Panc1 (cell line): Measurements from ENCODE around the gene HAND1. TPM values are rescaled to one million over a fixed set of nuclear protein-coding genes. Genes with fewer than 3 reads are reported as not detected.

Experiments
- ATAC-seq: fragments of 200-7000 bp; cut with Tn5 transposase; 2 replicates; pipeline ENCODE4 v1.9.1; 2020; ENCODE audit warnings: mild to moderate bottlenecking, moderate library complexity
- BruUV-seq: library from RNA; stranded (reverse); fragments of 400-500 nt; replicated peaks from 2 replicates; lab custom pipeline; 2021; lab: Mats Ljungman, UMichigan
- CTCF ChIA-PET: fragments of 300-600 bp; sonication (Branson Sonifier 250); formaldehyde crosslinking; loops from one replicate; lab custom pipeline; 2022; ENCODE audit warnings: antibody characterized with exemption; lab: Charles Lee
- POLR2A ChIA-PET: fragments of 300-600 bp; sonication (Branson Sonifier 250); formaldehyde crosslinking; loops from one replicate; lab custom pipeline; 2022; ENCODE audit warnings: antibody characterized with exemption; lab: Charles Lee
- DNase-seq: peaks from one replicate; pipeline ENCODE4 v3.0.0-alpha.2; 2010; ENCODE audit warnings: low read depth, low spot score
- H3K27ac ChIP-seq: 2 replicates; pipeline ENCODE4 v1.5.1; 2011; ENCODE audit warnings: mild to moderate bottlenecking, low read length, inconsistent platforms
- H3K27me3 ChIP-seq: fragments of 200-500 bp; sonication (Bioruptor generic); 2 replicates; pipeline ENCODE4 v1.6.0; 2014; ENCODE audit warnings: low read length, inconsistent platforms; ENCODE audit not compliant: control insufficient read depth, insufficient read depth
- H3K36me3 ChIP-seq: fragments of 200-500 bp; sonication (Bioruptor generic); 2 replicates; pipeline ENCODE4 v1.5.1; 2014; ENCODE audit warnings: inconsistent platforms, mild to moderate bottlenecking, low read length, moderate library complexity; ENCODE audit not compliant: control insufficient read depth, insufficient read depth
- H3K4me1 ChIP-seq: 2 replicates; pipeline ENCODE4 v1.5.1; 2011; ENCODE audit warnings: inconsistent platforms, mild to moderate bottlenecking, low read length, moderate library complexity; ENCODE audit not compliant: control insufficient read depth, insufficient read depth
- H3K4me3 ChIP-seq, 2 experiments: 2 replicates each; pipeline ENCODE4 v1.5.1; 2011 to 2012; ENCODE audit warnings: low read depth in 2 of 2, low read length in 2 of 2, mild to moderate bottlenecking in 2 of 2, inconsistent platforms in 1 of 2, moderate library complexity in 1 of 2
- H3K9me3 ChIP-seq: fragments of 200-500 bp; sonication (Bioruptor generic); 2 replicates; pipeline ENCODE4 v1.5.1; 2014; ENCODE audit warnings: low read depth, mild to moderate bottlenecking, inconsistent platforms, low read length, moderate library complexity; ENCODE audit not compliant: control insufficient read depth, insufficient read depth
- CTCF ChIP-seq: fragments of 450-650 bp; IDR thresholded peaks from 2 replicates; pipeline ENCODE4 v1.5.1; 2017; ENCODE audit warnings: mild to moderate bottlenecking
- POLR2AphosphoS5 ChIP-seq: IDR thresholded peaks from 2 replicates; pipeline ENCODE4 v1.6.1; 2012; ENCODE audit warnings: mild to moderate bottlenecking, low read depth, low read length, moderate library complexity
- SIN3A ChIP-seq: IDR thresholded peaks from 2 replicates; pipeline ENCODE4 v1.6.1; 2012; ENCODE audit warnings: low read depth, mild to moderate bottlenecking, low read length, moderate library complexity, borderline replicate concordance; ENCODE audit not compliant: insufficient read depth
- TCF7L2 ChIP-seq: IDR thresholded peaks from 2 replicates; pipeline ENCODE4 v1.6.1; 2011; ENCODE audit warnings: mild to moderate bottlenecking, low read depth, low read length, inconsistent platforms
- in situ Hi-C: cut with HindIII; loops from 2 replicates; pipeline ENCODE4 v1.10.0; 2016; ENCODE audit warnings: low sequenced_read_pairs, low pct_unique_long_range_greater_than_20kb
- intact Hi-C: fragments of 100-400 bp; cut with micrococcal nuclease; formaldehyde crosslinking; loops from one replicate; pipeline ENCODE4 v1.10.0; 2022; ENCODE audit not compliant: unreplicated experiment
- total RNA-seq: library from RNA; stranded (reverse); gene quantifications from one replicate; pipeline ENCODE4 v1.2.1, GENCODE V29; 2021; ENCODE audit not compliant: unreplicated experiment
- TF ChIP-seq, protein P1 (sequence below), 2 experiments: IDR thresholded peaks; 2 replicates each; pipeline ENCODE4 v1.6.1; 2011 to 2012; ENCODE audit warnings: low read depth in 2 of 2, control low read depth in 1 of 2, low read length in 1 of 2, mild to moderate bottlenecking in 1 of 2, moderate library complexity in 1 of 2; ENCODE audit not compliant: insufficient read depth in 1 of 2

HAND1 gene
- total RNA-seq, 1 experiment from 2014 or later: 0.10 TPM

DNA sequence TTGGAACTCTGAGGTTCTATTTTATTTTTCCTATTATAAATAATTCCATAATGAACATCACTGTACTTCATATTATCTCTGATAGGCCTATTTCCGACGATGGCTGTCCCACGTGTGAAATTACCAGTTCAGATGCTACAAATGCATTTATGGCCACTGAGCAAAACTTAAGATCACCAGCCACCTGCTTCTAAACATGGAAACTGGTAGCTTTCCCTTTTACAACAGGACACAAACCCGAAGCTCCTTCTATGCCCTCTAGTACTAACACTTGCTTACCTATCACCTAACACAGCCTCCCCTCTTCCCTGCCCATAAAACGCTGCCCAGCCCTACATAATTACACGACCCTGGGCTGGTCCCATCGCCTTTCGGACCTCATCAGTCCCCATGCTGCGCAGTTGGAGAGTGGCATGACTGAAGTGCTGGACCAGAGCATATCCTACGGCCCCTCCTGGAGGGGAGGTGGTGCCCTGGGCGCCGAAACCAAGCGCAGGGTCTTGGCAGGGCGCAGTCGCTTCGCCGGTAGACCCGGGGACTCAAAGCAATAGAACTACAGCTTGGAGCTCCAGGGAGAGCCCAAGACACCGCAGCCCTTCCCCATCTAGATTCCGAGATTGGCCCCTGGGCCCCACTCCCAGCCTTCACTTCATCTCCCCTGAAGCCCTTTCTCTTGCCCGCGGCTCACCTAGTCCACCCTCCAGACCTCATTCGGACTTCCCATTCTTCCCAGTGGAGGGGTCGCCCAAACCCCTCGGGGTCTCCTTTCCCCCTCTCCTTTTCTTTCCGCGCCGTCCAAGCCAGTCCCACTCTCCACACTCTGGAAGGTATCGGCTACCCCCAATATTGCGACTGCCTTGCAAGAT lies 33.2 kb downstream of the HAND1 start:
- H3K4me1 ChIP-seq: peaks cover 8% of the 10 kb centered on the region
- CTCF ChIA-PET: no interaction called here

GRCh38 chr5:154442801-154443200 lies 35.2 kb downstream of the HAND1 start:
- in situ Hi-C loops (no loop called here), intact Hi-C loops (no loop called here)
- Histone ChIP-seq H3K4me3 (no peak overlapping the region), H3K4me1 (peaks cover 8% of the 10 kb centered on the region), H3K27me3 (no peaks in the 10 kb centered on the region), H3K9me3 (no peaks in the 10 kb centered on the region), H3K27ac (no peak overlapping the region), H3K36me3 (peaks cover 4% of the 10 kb centered on the region)
- ATAC-seq (no peak), DNase-seq (no peak)
- CTCF ChIA-PET: no interaction called here
- no TSS peak for BruUV-seq
- no peak for TF ChIP-seq SIN3A
- TF ChIP-seq TCF7L2: no peak
- no peak for TF ChIP-seq CTCF
- TF ChIP-seq, protein P1, sequence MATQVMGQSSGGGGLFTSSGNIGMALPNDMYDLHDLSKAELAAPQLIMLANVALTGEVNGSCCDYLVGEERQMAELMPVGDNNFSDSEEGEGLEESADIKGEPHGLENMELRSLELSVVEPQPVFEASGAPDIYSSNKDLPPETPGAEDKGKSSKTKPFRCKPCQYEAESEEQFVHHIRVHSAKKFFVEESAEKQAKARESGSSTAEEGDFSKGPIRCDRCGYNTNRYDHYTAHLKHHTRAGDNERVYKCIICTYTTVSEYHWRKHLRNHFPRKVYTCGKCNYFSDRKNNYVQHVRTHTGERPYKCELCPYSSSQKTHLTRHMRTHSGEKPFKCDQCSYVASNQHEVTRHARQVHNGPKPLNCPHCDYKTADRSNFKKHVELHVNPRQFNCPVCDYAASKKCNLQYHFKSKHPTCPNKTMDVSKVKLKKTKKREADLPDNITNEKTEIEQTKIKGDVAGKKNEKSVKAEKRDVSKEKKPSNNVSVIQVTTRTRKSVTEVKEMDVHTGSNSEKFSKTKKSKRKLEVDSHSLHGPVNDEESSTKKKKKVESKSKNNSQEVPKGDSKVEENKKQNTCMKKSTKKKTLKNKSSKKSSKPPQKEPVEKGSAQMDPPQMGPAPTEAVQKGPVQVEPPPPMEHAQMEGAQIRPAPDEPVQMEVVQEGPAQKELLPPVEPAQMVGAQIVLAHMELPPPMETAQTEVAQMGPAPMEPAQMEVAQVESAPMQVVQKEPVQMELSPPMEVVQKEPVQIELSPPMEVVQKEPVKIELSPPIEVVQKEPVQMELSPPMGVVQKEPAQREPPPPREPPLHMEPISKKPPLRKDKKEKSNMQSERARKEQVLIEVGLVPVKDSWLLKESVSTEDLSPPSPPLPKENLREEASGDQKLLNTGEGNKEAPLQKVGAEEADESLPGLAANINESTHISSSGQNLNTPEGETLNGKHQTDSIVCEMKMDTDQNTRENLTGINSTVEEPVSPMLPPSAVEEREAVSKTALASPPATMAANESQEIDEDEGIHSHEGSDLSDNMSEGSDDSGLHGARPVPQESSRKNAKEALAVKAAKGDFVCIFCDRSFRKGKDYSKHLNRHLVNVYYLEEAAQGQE (IDR thresholded peaks at IDR 0.05; ENCODE audit: insufficient read depth in 1 of 2, low read depth in 2 of 2, low read length in 1 of 2): no peak
- TF ChIP-seq POLR2AphosphoS5: no peak
- POLR2A ChIA-PET: no interaction called here

More for the DNA sequence above, 33.2 kb downstream of the HAND1 start:
- POLR2A ChIA-PET: no interaction called here
- Histone ChIP-seq H3K27me3 (no peaks in the 10 kb centered on the region), H3K4me3 (peak overlapping the region; percentile 94 to 97), H3K36me3 (no peaks in the 10 kb centered on the region; the same call in 1 of the 2 replicates), H3K9me3 (no peaks in the 10 kb centered on the region), H3K27ac (peak overlapping the region; percentile 84)
- ATAC-seq (peak; percentile 30), DNase-seq (no peak)
- in situ Hi-C loops (no loop called here), intact Hi-C loops (no loop called here)
- TF ChIP-seq, protein P1 (IDR thresholded peaks at IDR 0.05; ENCODE audit: insufficient read depth in 1 of 2, low read depth in 2 of 2, low read length in 1 of 2): no peak
- TF ChIP-seq CTCF (no peak), POLR2AphosphoS5 (no peak), SIN3A (no peak), TCF7L2 (no peak)
- TSS peak; percentile 45 for BruUV-seq
